Activated CD4-positive, alpha-beta T cell treated with anti-CD3 and anti-CD28 coated beads, Interleukin-2, amount 10 ng/mL, durations not matched to agents 24 days and 14 days (primary cell): ENCODE results near the gene GBE1. TPM values are rescaled to one million over a fixed set of nuclear protein-coding genes. Genes with fewer than 3 reads are reported as not detected.

ENCODE experiments used
- DNase-seq: peaks from one replicate; pipeline ENCODE4 v3.0.0; 2022
- H3K27ac Mint-ChIP-seq: one replicate; pipeline ENCODE4 v1.8.0; 2022; ENCODE audit warnings: mild to moderate bottlenecking, mixed read lengths
- H3K27me3 Mint-ChIP-seq: one replicate; pipeline ENCODE4 v1.8.0; 2022; ENCODE audit warnings: mixed read lengths
- H3K36me3 Mint-ChIP-seq: one replicate; pipeline ENCODE4 v1.8.0; 2022; ENCODE audit warnings: low read depth, mild to moderate bottlenecking, mixed read lengths
- H3K4me1 Mint-ChIP-seq: one replicate; pipeline ENCODE4 v1.8.0; 2021; ENCODE audit warnings: mixed read lengths
- H3K4me3 Mint-ChIP-seq: one replicate; pipeline ENCODE4 v1.8.0; 2022; ENCODE audit warnings: mild to moderate bottlenecking, moderate library complexity, mixed read lengths
- H3K9me3 Mint-ChIP-seq: one replicate; pipeline ENCODE4 v1.8.0; 2021; ENCODE audit warnings: mixed read lengths
- intact Hi-C: fragments of 100-400 bp; cut with micrococcal nuclease; formaldehyde crosslinking; loops from one replicate; pipeline ENCODE4 v1.15.1; 2023
- total RNA-seq: library from RNA; stranded (reverse); gene quantifications from 2 replicates; pipeline ENCODE4 v1.2.3, GENCODE V29; 2022

Gene GBE1
- total RNA-seq, 1 donor from 2014 or later: 39.1 TPM

- intact Hi-C loops: no loop called here
- Mint-ChIP-seq H3K9me3 (no peaks in the 10 kb centered on the region), H3K4me3 (no peak overlapping the region), H3K27ac (no peak overlapping the region), H3K27me3 (no peaks in the 10 kb centered on the region), H3K36me3 (no peaks in the 10 kb centered on the region), H3K4me1 (no peaks in the 10 kb centered on the region)
- no peak for DNase-seq
Measured at GRCh38 chr3:81660036-81660435, 101.4 kb downstream of the GBE1 start.

GRCh38 chr3:81658322-81658997 is 103.0 kb downstream of the GBE1 start:
- Mint-ChIP-seq H3K4me3 (no peak overlapping the region), H3K27me3 (no peaks in the 10 kb centered on the region), H3K4me1 (no peaks in the 10 kb centered on the region), H3K9me3 (no peaks in the 10 kb centered on the region), H3K27ac (no peak overlapping the region), H3K36me3 (no peaks in the 10 kb centered on the region)
- DNase-seq: no peak
- intact Hi-C loops: no loop called here

- Mint-ChIP-seq H3K27me3 (no peaks in the 10 kb centered on the region), H3K4me1 (no peaks in the 10 kb centered on the region), H3K9me3 (no peaks in the 10 kb centered on the region), H3K36me3 (no peaks in the 10 kb centered on the region), H3K4me3 (no peak overlapping the region), H3K27ac (no peak overlapping the region)
- no peak for DNase-seq
- intact Hi-C loops: no loop called here
Measured at GRCh38 chr3:81651139-81651538, 110.3 kb downstream of the GBE1 start.

- Mint-ChIP-seq H3K27ac (no peak overlapping the region), H3K4me3 (no peak overlapping the region), H3K27me3 (no peaks in the 10 kb centered on the region), H3K9me3 (no peaks in the 10 kb centered on the region), H3K4me1 (no peaks in the 10 kb centered on the region), H3K36me3 (no peaks in the 10 kb centered on the region)
- intact Hi-C loops: no loop called here
- no peak for DNase-seq
Measured at GRCh38 chr3:81650187-81650586, 111.3 kb downstream of the GBE1 start.

GRCh38 chr3:81645248-81645647 is 116.2 kb downstream of the GBE1 start:
- no peaks in the 10 kb centered on the region for H3K27me3 Mint-ChIP-seq
- H3K4me3 Mint-ChIP-seq: no peak overlapping the region
- H3K36me3 Mint-ChIP-seq: no peaks in the 10 kb centered on the region
- DNase-seq: no peak
- H3K4me1 Mint-ChIP-seq: no peaks in the 10 kb centered on the region
- no peaks in the 10 kb centered on the region for H3K9me3 Mint-ChIP-seq
- intact Hi-C loops: no loop called here
- no peak overlapping the region for H3K27ac Mint-ChIP-seq

- intact Hi-C loops: no loop called here
- Mint-ChIP-seq H3K27ac (no peak overlapping the region), H3K27me3 (no peaks in the 10 kb centered on the region), H3K4me1 (no peaks in the 10 kb centered on the region), H3K36me3 (no peaks in the 10 kb centered on the region), H3K9me3 (no peaks in the 10 kb centered on the region), H3K4me3 (no peak overlapping the region)
- peak; percentile 37 for DNase-seq
Measured at GRCh38 chr3:81643721-81644120, 117.7 kb downstream of the GBE1 start.

GRCh38 chr3:81638480-81638879 is 123.0 kb downstream of the GBE1 start:
- no peaks in the 10 kb centered on the region for H3K27me3 Mint-ChIP-seq
- no peaks in the 10 kb centered on the region for H3K9me3 Mint-ChIP-seq
- intact Hi-C loops: no loop called here
- no peak overlapping the region for H3K27ac Mint-ChIP-seq
- no peak for DNase-seq
- H3K4me1 Mint-ChIP-seq: no peaks in the 10 kb centered on the region
- peaks cover 1% of the 10 kb centered on the region for H3K36me3 Mint-ChIP-seq
- H3K4me3 Mint-ChIP-seq: no peak overlapping the region

- no peak overlapping the region for H3K27ac Mint-ChIP-seq
- no peaks in the 10 kb centered on the region for H3K4me1 Mint-ChIP-seq
- peaks cover 19% of the 10 kb centered on the region for H3K36me3 Mint-ChIP-seq
- no peak for DNase-seq
- no peak overlapping the region for H3K4me3 Mint-ChIP-seq
- H3K27me3 Mint-ChIP-seq: no peaks in the 10 kb centered on the region
- H3K9me3 Mint-ChIP-seq: peaks cover 9% of the 10 kb centered on the region
- intact Hi-C loops: no loop called here
Measured at GRCh38 chr3:81632659-81633058, 128.8 kb downstream of the GBE1 start.

- Mint-ChIP-seq H3K27me3 (no peaks in the 10 kb centered on the region), H3K4me3 (no peak overlapping the region), H3K4me1 (no peaks in the 10 kb centered on the region), H3K27ac (no peak overlapping the region), H3K9me3 (peaks cover under 1% of the 10 kb centered on the region), H3K36me3 (peaks cover under 1% of the 10 kb centered on the region)
- intact Hi-C loops: no loop called here
- DNase-seq: no peak
Measured at GRCh38 chr3:81624756-81625155, 136.7 kb downstream of the GBE1 start.

GRCh38 chr3:81622395-81622794 is 139.1 kb downstream of the GBE1 start:
- H3K27ac Mint-ChIP-seq: no peak overlapping the region
- intact Hi-C loops: no loop called here

GRCh38 chr3:81621277-81621676 is 140.2 kb downstream of the GBE1 start:
- H3K9me3 Mint-ChIP-seq: no peaks in the 10 kb centered on the region
- H3K27ac Mint-ChIP-seq: no peak overlapping the region
- H3K4me3 Mint-ChIP-seq: no peak overlapping the region
- intact Hi-C loops: no loop called here
- no peak for DNase-seq
- no peaks in the 10 kb centered on the region for H3K4me1 Mint-ChIP-seq
- H3K36me3 Mint-ChIP-seq: no peaks in the 10 kb centered on the region
- H3K27me3 Mint-ChIP-seq: no peaks in the 10 kb centered on the region

More at GRCh38 chr3:81622395-81622794, 139.1 kb downstream of the GBE1 start:
- Mint-ChIP-seq H3K27me3 (no peaks in the 10 kb centered on the region), H3K4me1 (no peaks in the 10 kb centered on the region), H3K4me3 (no peak overlapping the region), H3K9me3 (no peaks in the 10 kb centered on the region), H3K36me3 (no peaks in the 10 kb centered on the region)
- no peak for DNase-seq

GRCh38 chr3:81620849-81621248 is 140.6 kb downstream of the GBE1 start:
- Mint-ChIP-seq H3K4me1 (no peaks in the 10 kb centered on the region), H3K4me3 (no peak overlapping the region), H3K36me3 (no peaks in the 10 kb centered on the region), H3K27ac (no peak overlapping the region), H3K27me3 (no peaks in the 10 kb centered on the region), H3K9me3 (no peaks in the 10 kb centered on the region)
- no peak for DNase-seq
- intact Hi-C loops: no loop called here

GRCh38 chr3:81612768-81613167 is 148.7 kb downstream of the GBE1 start:
- Mint-ChIP-seq H3K27ac (no peak overlapping the region), H3K4me1 (no peaks in the 10 kb centered on the region), H3K27me3 (no peaks in the 10 kb centered on the region), H3K36me3 (peaks cover 9% of the 10 kb centered on the region), H3K9me3 (peaks cover 5% of the 10 kb centered on the region), H3K4me3 (no peak overlapping the region)
- no peak for DNase-seq
- intact Hi-C loops: no loop called here

GRCh38 chr3:81602781-81603180 is 158.7 kb downstream of the GBE1 start:
- Mint-ChIP-seq H3K4me1 (peaks cover 2% of the 10 kb centered on the region), H3K36me3 (no peaks in the 10 kb centered on the region), H3K9me3 (no peaks in the 10 kb centered on the region), H3K27me3 (no peaks in the 10 kb centered on the region), H3K27ac (no peak overlapping the region), H3K4me3 (no peak overlapping the region)
- DNase-seq: no peak
- intact Hi-C loops: no loop called here

- no peak overlapping the region for H3K4me3 Mint-ChIP-seq
- H3K27me3 Mint-ChIP-seq: no peaks in the 10 kb centered on the region
- no peaks in the 10 kb centered on the region for H3K9me3 Mint-ChIP-seq
- H3K4me1 Mint-ChIP-seq: peaks cover 2% of the 10 kb centered on the region
- H3K27ac Mint-ChIP-seq: no peak overlapping the region
- intact Hi-C loops: no loop called here
- no peaks in the 10 kb centered on the region for H3K36me3 Mint-ChIP-seq
- DNase-seq: no peak
Measured at GRCh38 chr3:81601707-81602305, 159.6 kb downstream of the GBE1 start.
